Measurements from ENCODE around the gene PPM1E. TPM values are rescaled to one million over a fixed set of nuclear protein-coding genes. Genes with fewer than 3 reads are reported as not detected.

Gene PPM1E
- total and polyA plus RNA-seq, 2 of the 8 experiments (the other 6 are each of a cell fraction or from before 2014, with no cell fraction given): 5.0 to 10.4 TPM

DNA sequence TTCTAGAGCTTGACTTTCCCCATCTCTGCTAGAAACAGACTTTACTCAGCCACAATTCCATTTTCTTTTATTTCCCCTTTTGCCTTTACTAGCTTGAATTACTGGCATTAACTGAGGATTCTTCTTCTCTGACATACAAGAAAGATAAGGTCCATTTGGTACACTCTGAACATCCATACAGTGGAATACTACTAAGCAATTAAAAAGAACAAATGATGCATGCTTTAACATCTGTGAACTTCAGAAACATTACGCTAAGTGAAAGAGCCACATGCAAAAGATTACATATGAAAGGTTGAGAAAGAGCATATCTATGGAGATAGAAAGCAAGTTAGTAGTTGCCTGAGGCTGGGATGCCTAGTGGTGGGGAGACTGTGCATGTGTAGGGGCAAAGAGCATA is 130.9 kb downstream of the PPM1E start (continued):
- TF ChIP-seq JUND (IDR thresholded peaks at IDR 0.05; ENCODE audit: low read length) (no peak), GABPA (IDR thresholded peaks at IDR 0.05; ENCODE audit: borderline replicate concordance, insufficient read depth, low read length) (no peak), TBP (IDR thresholded peaks at IDR 0.05; ENCODE audit: low read depth, low read length) (no peak), PHF8 (conservative IDR thresholded peaks at IDR 0.05; ENCODE audit: low read depth, low read length) (no peak)

All from H1 (cell line).